ENCODE measurements around the gene CFAP43. TPM values are rescaled to one million over a fixed set of nuclear protein-coding genes. Genes with fewer than 3 reads are reported as not detected.

CFAP43 gene
- total and polyA plus RNA-seq, 2 of the 8 experiments (the other 6 are each of a cell fraction or from before 2014, with no cell fraction given), result 0.11 to 0.27 TPM

DNA sequence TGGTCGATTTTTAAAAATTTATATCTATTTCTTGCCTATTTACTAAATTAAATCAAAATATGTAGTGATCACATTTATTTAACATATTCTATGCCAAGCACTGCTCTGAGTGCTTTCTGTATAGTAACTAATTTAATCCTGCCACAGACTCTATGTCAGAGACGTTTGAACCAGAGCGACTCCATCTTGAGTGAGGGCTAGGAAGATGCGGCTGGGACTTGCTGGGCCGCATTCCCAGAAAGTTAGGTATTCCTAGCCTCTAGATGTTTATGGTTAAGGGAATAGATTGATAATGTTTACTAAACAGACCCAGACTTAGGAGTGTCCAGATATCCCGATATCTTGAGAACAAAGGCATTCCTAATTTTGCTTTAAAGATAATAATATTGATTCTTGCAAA is 19.3 kb upstream of the CFAP43 start:
- peaks cover 9% of the 10 kb centered on the region for H3K23me2 ChIP-seq (ENCODE audit: low read depth, low read length)
- no peak overlapping the region for H3K23ac ChIP-seq (ENCODE audit: insufficient read length)
- H4K8ac ChIP-seq (ENCODE audit: extremely low read depth, insufficient read depth, low read length), result no peak overlapping the region
- no peak overlapping the region for H2AK5ac ChIP-seq (ENCODE audit: low read depth, low read length)
- no peaks in the 10 kb centered on the region for H3K36me3 ChIP-seq (ENCODE audit: control insufficient read depth in 2 of 4, insufficient read depth in 4 of 4, low read length in 3 of 4)
- no peak overlapping the region for H3K4ac ChIP-seq (replicated peaks; ENCODE audit: insufficient read length, low read depth, low read length)
- no peak overlapping the region for H3K56ac ChIP-seq (replicated peaks; ENCODE audit: insufficient read length, low read depth, low read length)
- no peak overlapping the region for H3K18ac ChIP-seq (ENCODE audit: extremely low read depth, low read length)
- H3K9ac ChIP-seq (replicated peaks in 1 of 4; ENCODE audit: extremely low read depth in 1 of 4, low read depth in 3 of 4, low read length in 3 of 4), result no peak overlapping the region
- H3K27ac ChIP-seq (ENCODE audit: low read depth, low read length), result no peak overlapping the region
- no peak for TF ChIP-seq SP4 (IDR thresholded peaks at IDR 0.05; ENCODE audit: low read length)
- no peak for TF ChIP-seq KDM1A (IDR thresholded peaks at IDR 0.05; ENCODE audit: borderline replicate concordance, low read length)
- TF ChIP-seq, protein P1, sequence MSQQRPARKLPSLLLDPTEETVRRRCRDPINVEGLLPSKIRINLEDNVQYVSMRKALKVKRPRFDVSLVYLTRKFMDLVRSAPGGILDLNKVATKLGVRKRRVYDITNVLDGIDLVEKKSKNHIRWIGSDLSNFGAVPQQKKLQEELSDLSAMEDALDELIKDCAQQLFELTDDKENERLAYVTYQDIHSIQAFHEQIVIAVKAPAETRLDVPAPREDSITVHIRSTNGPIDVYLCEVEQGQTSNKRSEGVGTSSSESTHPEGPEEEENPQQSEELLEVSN (IDR thresholded peaks at IDR 0.05), result no peak
- CTCF ChIA-PET (ENCODE audit: partially characterized antibody), result no interaction called here
- H4K5ac ChIP-seq (ENCODE audit: insufficient read length, low read depth, low read length), result no peak overlapping the region
- H3K14ac ChIP-seq (ENCODE audit: insufficient read length), result no peak overlapping the region
- no peak overlapping the region for H2BK12ac ChIP-seq (ENCODE audit: low read depth, low read length)
- no peak overlapping the region for H3K4me2 ChIP-seq (ENCODE audit: insufficient read depth in 1 of 2, low read depth in 2 of 2, low read length in 2 of 2)
- 0 out of 4 replicates have a peak, but pooled peaks cover 0 to 5% of the 10 kb centered on the region in 2 experiments for H3K9me3 ChIP-seq (ENCODE audit: insufficient read depth in 2 of 2, low read depth in 1 of 2, low read length in 1 of 2)
- H3K4me3 ChIP-seq (ENCODE audit: extremely low read depth in 1 of 4, insufficient read depth in 2 of 4, low read depth in 3 of 4, low read length in 4 of 4), result no peak overlapping the region
- no peak overlapping the region for H2BK20ac ChIP-seq (ENCODE audit: low read length)
- FAIRE-seq (no peak), DNase-seq (ENCODE audit: low read depth in 1 of 2, low spot score in 2 of 2) (no peak)
- no peak overlapping the region for H2BK5ac ChIP-seq (ENCODE audit: low read depth, low read length)
- WGBS, 2 experiments (ENCODE audit: extremely low coverage in 1 of 2, insufficient coverage in 1 of 2, insufficient read length in 1 of 2, insufficient replicate concordance in 2 of 2, low coverage in 1 of 2, low lambda C conversion rate in 2 of 2, missing lambda C conversion rate in 1 of 2), result 84% methylated on average over 6 of the region's 6 CpGs; no CpG with 5 or more reads in 1 of the 2 experiments
- H3K79me2 ChIP-seq (ENCODE audit: control insufficient read depth in 1 of 2, insufficient read depth in 2 of 2, low read length in 2 of 2), result no peaks in the 10 kb centered on the region
- POLR2A ChIA-PET (ENCODE audit: partially characterized antibody), result interaction anchor here (1.3 kb wide), 1 partner anchor 8 kb away, joined by 4 read pairs; no protein-coding TSS in a partner anchor
- no peak overlapping the region for H4K91ac ChIP-seq (replicated peaks; ENCODE audit: insufficient read length, low read length)
- H4K20me1 ChIP-seq (replicated peaks in 1 of 2; ENCODE audit: control insufficient read depth in 1 of 2, insufficient read depth in 2 of 2, low read length in 2 of 2), result peaks cover 0 to 2% of the 10 kb centered on the region in 2 experiments
- H2AFZ ChIP-seq (ENCODE audit: low read length), result no peak overlapping the region
- peaks cover 0 to 9% (median 5%) of the 10 kb centered on the region in 4 experiments; a peak in 5 of 7 replicates for H3K27me3 ChIP-seq (replicated peaks in 1 of 4; ENCODE audit: control insufficient read depth in 3 of 4, extremely low read depth in 1 of 4, insufficient read depth in 3 of 4, low read length in 3 of 4)
- no peak overlapping the region for H2BK15ac ChIP-seq (ENCODE audit: low read length)
- H2BK120ac ChIP-seq (replicated peaks; ENCODE audit: low read depth, low read length), result no peak overlapping the region
- H3K4me1 ChIP-seq (replicated peaks in 1 of 4; ENCODE audit: control insufficient read depth in 3 of 4, insufficient read depth in 4 of 4, low read length in 3 of 4), result peaks cover 5 to 22% (median 18%) of the 10 kb centered on the region in 4 experiments
- H3K79me1 ChIP-seq (ENCODE audit: low read depth, low read length), result no peaks in the 10 kb centered on the region

Measured in H1 (cell line).